HG03460 (cell line): Measurements from ENCODE around the gene TFEC.

ENCODE experiments used
- ATAC-seq: cut with Tn5 transposase; IDR thresholded peaks from one replicate; pipeline ENCODE4 v1.9.1; 2021; ENCODE audit not compliant: unreplicated experiment

The TFEC gene

DNA sequence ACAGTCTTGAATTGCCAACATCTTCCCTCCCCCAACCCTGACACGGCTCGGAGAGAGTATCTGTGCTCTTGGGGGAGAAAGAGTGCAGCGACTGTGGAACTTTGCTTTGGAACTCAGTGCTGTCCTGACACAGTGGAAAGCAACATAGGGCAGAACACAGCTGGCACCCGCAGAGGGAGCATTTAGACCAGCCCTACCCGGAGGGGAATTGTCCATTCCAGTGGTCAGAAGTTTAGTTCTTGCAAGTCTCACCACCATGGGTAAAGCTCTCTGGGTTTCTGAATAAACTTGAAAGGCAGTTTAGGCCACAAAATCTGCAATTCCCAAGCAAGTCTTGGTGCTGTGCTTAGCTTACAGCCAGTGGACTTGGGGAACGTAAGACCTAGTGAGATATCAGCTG is 34.9 kb downstream of the TFEC start:
- no peak for ATAC-seq

GRCh38 chr7:115988401-115988800 is 42.2 kb downstream of the TFEC start:
- ATAC-seq: no peak

DNA sequence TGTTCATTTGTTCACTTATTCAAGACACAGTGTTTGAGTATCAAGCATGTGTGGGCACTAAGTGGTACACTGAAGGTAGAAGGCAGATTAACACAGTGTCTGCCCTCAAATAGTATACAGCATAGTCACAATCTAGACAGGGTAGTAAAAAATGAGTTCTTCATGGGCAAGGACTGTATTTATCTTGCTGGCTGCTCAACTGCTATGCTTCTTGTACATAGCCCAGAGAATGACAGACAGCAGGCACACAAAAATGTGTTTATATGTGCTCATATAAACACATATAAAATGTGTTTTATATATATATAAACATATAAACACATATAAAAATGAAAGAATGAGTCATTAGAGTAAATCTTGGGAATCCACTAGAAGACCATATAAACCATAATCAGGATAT is 43.1 kb downstream of the TFEC start:
- ATAC-seq: no peak

DNA sequence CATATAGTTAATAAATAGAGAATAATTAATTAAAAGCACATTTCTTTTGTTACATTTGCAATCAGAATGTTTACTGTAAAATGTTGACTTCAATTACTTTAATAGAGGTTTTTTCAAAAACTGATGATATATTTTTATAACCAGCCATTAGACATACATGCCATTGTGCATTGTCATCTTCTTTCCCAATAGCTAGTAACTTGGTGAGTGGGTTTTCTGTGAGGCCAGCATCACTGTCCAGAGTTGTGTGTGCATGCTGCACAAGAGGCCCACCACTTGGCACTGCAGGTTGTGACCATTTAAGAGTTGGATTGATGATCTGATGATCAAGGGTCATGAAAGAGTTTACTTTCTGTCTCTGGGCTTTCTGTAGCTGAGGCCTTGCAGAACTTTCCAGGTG is 46.5 kb downstream of the TFEC start:
- ATAC-seq: no peak

GRCh38 chr7:115980159-115980558 is 50.4 kb downstream of the TFEC start:
- ATAC-seq: no peak

- ATAC-seq: no peak
Measured at GRCh38 chr7:115976651-115977050, 53.9 kb downstream of the TFEC start.

GRCh38 chr7:115975766-115976165 is 54.8 kb downstream of the TFEC start:
- ATAC-seq: no peak

DNA sequence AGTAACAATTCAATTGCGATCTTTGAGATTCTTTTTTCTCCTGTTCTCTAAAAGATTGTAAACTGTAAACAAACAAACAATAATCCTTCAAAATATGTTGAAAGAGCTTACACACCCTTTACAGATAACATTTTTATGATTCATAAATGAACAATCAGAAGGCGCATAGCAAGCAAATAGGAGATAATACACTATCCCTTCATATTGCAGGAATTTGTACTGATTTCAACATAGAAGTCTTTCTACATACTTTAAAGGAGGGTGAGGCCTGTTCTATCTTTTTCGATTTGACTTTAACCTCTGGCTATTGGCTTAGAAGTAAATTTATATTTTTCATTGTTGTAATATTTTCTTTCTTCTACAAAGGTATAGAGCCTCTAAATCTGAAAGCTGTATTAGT is 57.2 kb downstream of the TFEC start:
- ATAC-seq: no peak

- no peak for ATAC-seq
Measured at GRCh38 chr7:115971506-115971905, 59.1 kb downstream of the TFEC start.

GRCh38 chr7:115968596-115968995 is 62.0 kb downstream of the TFEC start:
- ATAC-seq: no peak

DNA sequence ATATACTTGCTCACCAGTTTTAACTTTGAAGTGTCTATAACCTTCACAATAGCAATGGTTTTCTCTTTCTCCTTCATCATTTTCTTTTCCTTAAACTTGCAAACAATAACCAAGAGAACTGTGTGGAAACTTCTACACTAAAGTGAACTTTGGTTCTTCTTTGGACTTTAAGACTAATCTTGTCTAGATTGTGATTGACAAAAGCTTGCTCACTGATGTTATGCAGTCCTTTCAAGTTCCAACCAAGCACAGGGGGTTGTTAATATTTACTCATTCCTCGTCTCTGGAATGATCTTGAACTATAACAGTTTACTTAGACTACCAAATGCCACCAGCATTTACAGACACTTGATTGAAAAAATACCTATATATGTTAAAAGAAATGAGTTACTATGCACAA is 62.4 kb downstream of the TFEC start:
- ATAC-seq: no peak

GRCh38 chr7:115965796-115966475 is 64.6 kb downstream of the TFEC start:
- ATAC-seq: no peak

GRCh38 chr7:115965236-115965635 is 65.3 kb downstream of the TFEC start:
- no peak for ATAC-seq

DNA sequence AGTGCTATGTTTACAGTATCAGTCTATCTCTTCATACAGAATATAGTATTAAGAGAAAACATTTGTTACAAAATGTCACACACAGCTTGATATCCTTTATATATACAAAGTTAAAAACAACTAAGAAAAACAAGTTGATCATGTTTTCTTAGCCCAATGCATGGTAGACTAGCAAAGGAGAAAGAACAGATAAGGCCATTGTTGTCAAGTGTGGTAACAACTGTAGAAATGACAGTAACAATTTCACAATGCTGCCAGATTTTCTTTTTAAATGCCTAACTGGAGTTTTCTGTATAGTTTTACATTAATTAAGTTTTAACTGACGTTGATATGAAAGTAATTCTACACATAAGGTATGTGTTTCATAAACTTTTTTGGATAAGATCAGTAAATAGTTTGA is 65.8 kb downstream of the TFEC start:
- no peak for ATAC-seq

DNA sequence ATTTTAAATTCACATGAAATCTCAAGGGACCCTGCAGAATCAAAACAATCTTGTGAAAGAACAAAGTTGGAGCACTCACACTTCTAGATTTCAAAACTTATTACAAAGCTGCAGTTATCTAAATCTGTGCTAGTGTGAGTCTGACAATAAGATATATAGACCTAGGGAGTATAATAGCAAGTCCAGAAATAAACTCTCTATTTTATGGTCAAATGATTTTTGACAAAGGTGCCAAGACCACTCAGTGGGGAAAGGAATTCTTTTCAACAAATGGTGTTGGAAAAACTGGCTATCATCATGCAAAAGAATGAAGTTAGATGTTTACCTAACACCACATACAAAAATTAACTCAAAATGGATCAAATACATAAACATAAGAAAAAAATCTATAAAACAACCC is 68.2 kb downstream of the TFEC start:
- ATAC-seq: no peak

- no peak for ATAC-seq
Measured at GRCh38 chr7:115953592-115954255, 76.8 kb downstream of the TFEC start.

DNA sequence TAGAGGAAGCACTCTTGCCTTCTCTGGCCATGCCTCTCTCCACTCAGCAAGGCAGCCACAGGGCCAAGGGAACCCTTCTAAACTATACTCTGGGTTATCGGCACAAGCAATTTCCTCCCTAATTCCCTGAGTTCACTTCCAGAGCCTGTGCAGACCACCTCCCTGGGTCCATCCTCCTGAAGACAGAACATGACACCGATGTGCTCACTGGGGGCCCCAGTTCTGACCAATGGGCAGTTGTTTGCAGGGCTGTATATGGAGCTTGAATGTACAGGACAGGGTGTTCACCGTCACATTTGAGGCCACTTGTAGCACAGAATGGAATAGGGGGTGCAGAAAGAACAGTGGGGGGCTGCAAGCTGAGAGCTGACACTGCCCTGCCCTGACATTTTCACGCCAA is 77.7 kb downstream of the TFEC start:
- ATAC-seq: no peak

DNA sequence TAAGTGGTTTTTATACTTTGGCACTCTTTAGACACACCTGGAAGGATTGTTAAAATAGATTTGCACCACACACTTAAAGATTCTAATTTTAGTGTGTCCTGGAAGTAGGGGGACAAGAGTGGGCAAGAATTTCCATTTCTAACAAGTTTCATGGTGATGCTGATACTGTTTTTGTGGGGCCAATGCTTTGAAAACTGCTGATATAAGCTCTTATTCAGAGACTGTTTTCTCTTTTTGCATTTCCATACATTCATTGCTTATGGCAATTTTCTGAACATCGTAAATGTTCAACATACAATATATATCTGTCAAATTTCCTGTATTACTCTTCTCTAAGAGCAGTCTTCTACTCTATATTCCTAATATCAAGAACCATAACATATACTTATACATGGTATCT is 79.0 kb downstream of the TFEC start:
- no peak for ATAC-seq

- ATAC-seq: no peak
Measured at GRCh38 chr7:115941703-115942268, 88.8 kb downstream of the TFEC start.

DNA sequence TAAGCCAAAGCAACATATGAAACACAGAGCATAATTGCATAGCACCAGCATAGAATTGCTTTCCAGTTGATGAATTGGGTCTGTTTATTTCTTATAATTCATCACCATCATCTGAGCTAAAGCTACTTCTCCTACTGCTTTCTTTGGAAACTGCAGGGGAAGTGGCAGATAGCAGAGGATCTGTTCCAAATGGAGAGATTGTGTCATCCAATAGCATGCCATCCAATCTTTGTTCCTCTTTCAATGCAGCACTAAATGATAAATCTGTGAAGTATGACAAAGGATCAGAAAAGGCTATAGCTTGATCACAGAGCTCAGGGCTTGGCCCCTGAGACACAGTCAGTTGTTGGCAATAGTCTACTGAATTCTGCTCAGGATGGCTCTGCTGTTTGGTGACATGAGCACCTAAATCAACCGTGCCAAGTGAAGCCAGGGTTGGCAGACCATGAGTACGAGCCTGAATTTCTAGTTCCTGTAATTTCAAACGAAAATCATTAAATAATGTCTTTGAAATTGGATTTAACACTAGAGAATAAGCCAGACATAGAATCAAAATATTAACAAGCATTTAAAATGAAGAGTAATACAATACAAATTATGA is 90.0 kb downstream of the TFEC start:
- ATAC-seq: no peak

DNA sequence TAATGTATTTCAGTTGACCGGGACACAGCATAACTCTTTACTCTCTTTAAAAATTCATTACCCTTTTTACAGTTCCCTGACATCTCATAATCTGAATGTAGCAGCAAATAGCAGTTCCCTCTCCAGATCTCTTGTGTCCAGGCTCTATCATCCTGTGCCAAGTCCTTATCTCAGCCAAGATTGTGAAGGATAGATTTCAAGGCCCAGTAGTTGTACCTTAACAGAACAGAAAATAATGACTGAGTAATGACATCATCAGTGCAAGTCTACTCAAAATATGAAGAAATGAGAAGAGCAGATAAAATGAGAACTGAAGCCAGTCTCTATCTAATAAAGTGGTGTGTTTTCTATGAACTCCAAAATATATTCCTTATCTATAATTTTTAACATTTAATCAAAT is 92.6 kb downstream of the TFEC start:
- ATAC-seq: no peak

DNA sequence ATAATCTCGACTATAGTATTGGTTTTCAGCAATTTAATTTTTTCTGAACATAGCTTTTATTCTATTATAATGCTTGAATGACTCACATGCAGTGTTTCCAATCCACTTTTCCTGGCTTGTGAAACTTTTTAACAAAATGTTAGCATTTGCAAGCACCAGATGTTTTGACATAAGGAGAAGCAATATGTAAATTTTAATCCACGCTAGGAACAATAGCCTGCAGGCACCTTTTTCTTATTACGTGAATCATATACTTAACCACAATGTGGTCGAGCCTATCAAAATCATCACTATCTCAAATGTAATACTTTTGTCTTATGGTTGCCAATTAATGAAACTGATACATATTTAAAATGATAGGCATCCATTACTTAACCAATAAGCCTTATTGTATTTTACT is 97.1 kb downstream of the TFEC start:
- ATAC-seq: no peak
